Stimulated activated CD4-positive, alpha-beta T cell treated with anti-CD3 and anti-CD28 coated beads, TNF-alpha, amount 100 ng/mL, for 1 hour (primary cell): ENCODE data around the gene NTN4.
"Not testable (repeated sequence)": the region's sequence is repeated elsewhere in the genome, so short reads cannot be mapped to it uniquely, and the experiment has no call there.

Experiments
- DNase-seq, 3 donors: peaks; one replicate each; pipeline ENCODE4 v3.0.0-alpha.2; 2020; ENCODE audit warnings: low read depth in 3 of 3, low spot score in 1 of 3

Gene NTN4

GRCh38 chr12:95715177-95715576 is 75.4 kb downstream of the NTN4 start:
- no peak for DNase-seq

GRCh38 chr12:95712269-95712668 is 78.3 kb downstream of the NTN4 start:
- no peak for DNase-seq

GRCh38 chr12:95710386-95710785 is 80.2 kb downstream of the NTN4 start:
- no peak for DNase-seq

GRCh38 chr12:95709152-95709551 is 81.4 kb downstream of the NTN4 start:
- DNase-seq: no peak

GRCh38 chr12:95705143-95705542 is 85.4 kb downstream of the NTN4 start:
- no peak for DNase-seq

- no peak for DNase-seq
These were observed 86.6 kb downstream of the NTN4 start for GRCh38 chr12:95703986-95704385.

GRCh38 chr12:95701722-95702418 is 88.7 kb downstream of the NTN4 start:
- no peak for DNase-seq

- no peak for DNase-seq
These were observed 89.3 kb downstream of the NTN4 start for GRCh38 chr12:95701275-95701674.

- DNase-seq: no peak
These were observed 90.2 kb downstream of the NTN4 start for GRCh38 chr12:95700316-95700785.

- no peak for DNase-seq
These were observed 91.0 kb downstream of the NTN4 start for GRCh38 chr12:95699579-95699978.

GRCh38 chr12:95694136-95694535 is 96.4 kb downstream of the NTN4 start:
- no peak for DNase-seq

GRCh38 chr12:95693689-95694088 is 96.9 kb downstream of the NTN4 start:
- DNase-seq: no peak

- no peak for DNase-seq
These were observed 99.5 kb downstream of the NTN4 start for GRCh38 chr12:95690861-95691635.

GRCh38 chr12:95687937-95688336 is 102.6 kb downstream of the NTN4 start:
- DNase-seq: no peak

GRCh38 chr12:95683418-95683817 is 107.1 kb downstream of the NTN4 start:
- no peak for DNase-seq

GRCh38 chr12:95681210-95681765 is 109.3 kb downstream of the NTN4 start:
- no peak for DNase-seq

- no peak for DNase-seq
These were observed 111.9 kb downstream of the NTN4 start for GRCh38 chr12:95678684-95679083.

GRCh38 chr12:95677782-95678181 is 112.8 kb downstream of the NTN4 start:
- not testable (repeated sequence) for DNase-seq

- no peak for DNase-seq
These were observed 115.9 kb downstream of the NTN4 start for GRCh38 chr12:95674631-95675030.

GRCh38 chr12:95674163-95674562 is 116.4 kb downstream of the NTN4 start:
- DNase-seq: no peak

- DNase-seq: no peak
These were observed 117.0 kb downstream of the NTN4 start for GRCh38 chr12:95673576-95673975.

GRCh38 chr12:95672166-95672565 is 118.4 kb downstream of the NTN4 start:
- no peak for DNase-seq
